IPS DF 4.7 (cell line): ENCODE data around the gene FETUB.
"Not testable (repeated sequence)": the region's sequence is repeated elsewhere in the genome, so short reads cannot be mapped to it uniquely, and the experiment has no call there.

Experiments
- DNase-seq: peaks from one replicate; pipeline ENCODE4 v3.0.0-alpha.2; 2013; ENCODE audit warnings: low spot score; ENCODE audit errors: extremely low read depth

FETUB gene

DNA sequence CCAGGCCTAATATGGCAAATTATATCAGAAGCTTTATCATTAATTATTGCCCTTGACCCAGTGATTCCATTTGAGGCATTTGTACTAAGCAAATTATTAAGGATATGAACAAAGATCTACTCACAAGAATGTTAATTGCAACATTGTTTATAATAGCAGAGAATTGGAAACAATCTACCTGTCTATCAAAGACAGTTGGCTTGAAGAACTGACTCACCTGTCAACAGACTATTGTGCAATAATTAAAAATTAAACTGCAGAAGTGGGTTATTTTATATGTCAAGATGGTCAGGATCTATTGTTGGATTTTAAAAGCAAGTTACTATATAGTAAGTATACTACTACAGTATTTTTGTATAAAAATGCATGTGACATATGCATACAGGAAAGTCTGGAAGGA is 6.7 kb upstream of the FETUB start:
- DNase-seq = no peak

GRCh38 chr3:186634207-186634606 is 6.0 kb upstream of the FETUB start:
- not testable (repeated sequence) for DNase-seq

- no peak for DNase-seq
Measured at GRCh38 chr3:186635532-186635931, 4.7 kb upstream of the FETUB start.

DNA sequence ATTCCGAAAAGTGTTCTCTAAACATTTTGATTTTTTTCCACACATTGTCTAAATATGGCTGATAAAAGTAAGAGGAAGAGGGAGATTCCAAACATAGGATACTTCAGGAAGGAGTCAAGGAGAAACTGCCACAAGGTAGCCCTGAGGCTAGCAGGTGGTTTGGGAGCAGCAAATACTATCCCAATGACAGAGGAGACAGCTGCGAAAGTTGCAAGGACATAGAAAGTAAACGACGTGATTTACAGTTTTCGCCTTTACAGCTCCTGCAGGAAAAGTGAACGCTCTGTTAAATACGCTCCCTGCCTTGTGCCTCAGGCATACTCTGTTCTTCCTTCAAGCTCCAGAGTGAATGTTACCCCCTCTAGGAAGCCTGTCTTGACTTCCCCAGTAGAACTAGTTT is 3.7 kb upstream of the FETUB start:
- no peak for DNase-seq

- no peak for DNase-seq
Measured at GRCh38 chr3:186637686-186638085, 2.5 kb upstream of the FETUB start.

DNA sequence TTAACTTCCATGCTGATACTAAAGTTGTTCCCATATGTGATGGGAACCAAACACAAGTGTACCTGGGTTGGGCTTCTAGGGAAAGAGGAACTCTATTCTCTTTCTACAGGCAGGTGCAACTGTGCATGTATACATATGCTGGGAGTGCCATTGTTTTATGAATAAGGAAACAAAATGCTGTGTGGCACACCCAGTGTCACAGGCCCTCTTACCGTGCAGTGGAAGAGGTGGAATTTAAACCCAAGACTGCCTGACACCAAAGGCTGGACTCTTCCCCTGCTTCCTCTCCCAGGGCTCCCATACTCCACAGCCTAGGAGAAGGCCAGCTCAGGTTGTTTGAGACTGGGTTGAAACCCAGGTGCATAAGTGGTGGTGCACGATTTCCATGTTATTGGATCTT is 1.9 kb upstream of the FETUB start:
- DNase-seq = no peak

GRCh38 chr3:186640473-186640818 is 247 bp downstream of the FETUB start:
- DNase-seq = no peak

DNA sequence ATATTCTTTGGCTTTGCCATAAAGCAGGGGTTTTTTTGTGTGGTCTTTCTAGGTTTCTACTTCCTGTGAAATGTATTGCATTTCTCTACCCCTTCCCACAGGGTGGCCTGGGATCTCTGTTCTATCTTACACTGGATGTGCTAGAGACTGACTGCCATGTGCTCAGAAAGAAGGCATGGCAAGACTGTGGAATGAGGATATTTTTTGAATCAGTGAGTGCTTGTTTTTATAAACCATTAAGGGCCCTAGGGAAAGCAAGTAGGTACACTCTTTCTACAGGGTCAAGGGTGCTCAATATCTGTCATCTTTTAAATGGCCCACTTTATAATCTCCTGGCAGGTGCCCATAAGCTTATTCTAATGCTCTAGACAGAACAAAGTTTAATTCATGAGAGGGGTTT is 730 bp downstream of the FETUB start:
- DNase-seq = no peak

DNA sequence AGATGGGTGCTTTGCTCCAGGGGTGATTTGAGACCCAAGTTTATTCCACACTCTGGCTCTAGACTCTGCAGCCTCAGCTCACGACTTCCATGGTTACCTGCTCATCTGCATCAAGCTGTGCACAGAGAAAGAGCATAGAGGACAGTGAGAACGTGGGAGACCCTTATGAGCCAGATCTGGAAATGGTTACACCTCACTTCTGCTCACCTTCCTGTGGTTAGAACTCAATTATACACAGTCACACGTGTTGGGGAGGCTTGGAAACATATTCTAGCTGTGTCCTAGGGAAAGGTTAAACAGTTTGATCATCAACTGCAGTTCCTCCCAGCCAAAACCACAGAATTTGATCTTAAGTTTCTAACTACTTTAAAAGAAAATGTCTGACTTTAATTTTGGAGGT is 1.8 kb downstream of the FETUB start:
- DNase-seq = no peak

DNA sequence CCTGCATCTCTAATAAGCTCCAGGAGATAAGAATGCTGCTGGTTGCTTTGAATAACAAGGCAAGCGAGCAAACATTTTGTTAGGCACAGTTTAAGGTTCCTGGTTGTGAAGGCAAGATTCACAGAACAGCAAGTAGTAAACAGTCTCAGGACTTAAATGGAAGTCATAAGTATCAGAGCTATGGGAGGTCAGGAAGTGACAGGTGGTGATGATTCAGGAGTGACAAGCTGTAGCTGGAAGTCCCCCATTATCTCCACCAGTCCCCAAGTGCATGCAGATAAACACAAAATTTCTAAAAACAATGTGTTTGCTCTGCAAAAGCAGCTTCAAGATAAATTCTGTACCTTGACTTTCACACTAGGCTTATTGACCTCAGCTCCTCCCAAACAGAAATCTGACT is 3.3 kb downstream of the FETUB start:
- DNase-seq = no peak

DNA sequence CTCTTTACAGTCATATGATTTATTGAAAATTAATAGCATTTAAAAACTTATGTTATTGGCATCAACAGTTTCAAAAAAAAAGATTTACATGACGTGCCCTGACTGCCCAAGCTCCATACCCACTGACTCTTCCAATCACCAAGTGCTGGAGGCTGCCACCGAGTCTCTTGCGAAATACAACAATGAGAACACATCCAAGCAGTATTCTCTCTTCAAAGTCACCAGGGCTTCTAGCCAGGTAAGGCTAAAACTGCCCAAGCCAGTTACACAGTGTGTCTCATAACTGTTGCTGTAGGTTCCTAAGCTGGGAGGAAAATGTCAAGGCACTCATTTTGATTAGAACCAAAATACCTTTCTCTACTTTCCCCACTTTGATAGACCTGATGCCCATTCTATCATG is 4.5 kb downstream of the FETUB start:
- no peak for DNase-seq

DNA sequence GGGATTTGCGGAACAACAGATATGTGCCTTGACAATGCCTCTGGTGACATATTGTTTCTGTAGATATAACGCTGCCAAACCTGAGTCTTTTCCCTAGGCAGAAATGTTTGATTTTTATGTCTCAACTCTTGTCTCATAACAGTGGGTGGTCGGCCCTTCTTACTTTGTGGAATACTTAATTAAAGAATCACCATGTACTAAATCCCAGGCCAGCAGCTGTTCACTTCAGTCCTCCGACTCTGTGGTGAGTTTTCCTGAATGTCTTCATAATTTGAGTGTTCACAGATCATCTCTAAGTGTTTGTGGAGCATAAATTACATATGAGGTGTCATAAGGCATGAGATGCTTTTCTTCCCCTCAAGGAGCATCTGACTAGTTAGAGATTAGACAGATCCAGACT is 5.9 kb downstream of the FETUB start:
- DNase-seq = no peak

DNA sequence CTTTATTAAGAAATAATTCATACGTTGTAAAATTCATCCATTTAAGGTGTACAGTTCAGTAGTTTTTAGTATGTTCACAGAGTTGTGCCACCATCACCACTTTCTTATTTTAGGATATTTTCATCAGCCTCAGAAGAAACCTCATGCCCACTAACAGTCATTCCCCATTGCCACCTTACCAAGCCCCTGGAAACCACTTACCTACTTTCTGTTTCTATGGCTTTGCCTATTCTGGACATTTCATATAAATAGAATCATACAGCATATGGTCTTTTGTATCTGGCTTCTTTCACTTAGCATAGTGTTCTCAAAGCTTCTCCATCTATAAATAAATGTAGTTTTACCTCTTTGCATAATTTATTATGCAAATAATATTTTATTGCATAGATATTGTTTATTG is 6.6 kb downstream of the FETUB start:
- no peak for DNase-seq

DNA sequence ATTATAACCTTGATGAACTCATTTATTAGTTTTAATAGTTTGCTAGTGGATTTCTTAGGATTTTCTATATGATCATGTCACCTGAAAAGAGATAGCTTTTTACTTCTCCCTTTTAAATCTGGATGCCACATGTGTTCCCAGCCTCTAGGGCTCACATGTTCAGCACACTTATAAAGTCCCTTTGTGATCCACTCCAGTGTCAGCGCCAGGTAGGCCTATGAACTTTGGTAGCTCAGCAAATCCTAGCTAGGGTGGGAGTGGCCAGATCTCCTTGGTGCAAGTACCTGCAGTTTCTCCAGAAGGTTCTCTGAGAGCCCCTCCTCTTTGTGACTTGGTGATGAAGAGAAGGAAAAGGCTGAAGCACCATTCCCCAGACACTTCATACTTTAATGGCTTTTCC is 8.7 kb downstream of the FETUB start:
- no peak for DNase-seq

DNA sequence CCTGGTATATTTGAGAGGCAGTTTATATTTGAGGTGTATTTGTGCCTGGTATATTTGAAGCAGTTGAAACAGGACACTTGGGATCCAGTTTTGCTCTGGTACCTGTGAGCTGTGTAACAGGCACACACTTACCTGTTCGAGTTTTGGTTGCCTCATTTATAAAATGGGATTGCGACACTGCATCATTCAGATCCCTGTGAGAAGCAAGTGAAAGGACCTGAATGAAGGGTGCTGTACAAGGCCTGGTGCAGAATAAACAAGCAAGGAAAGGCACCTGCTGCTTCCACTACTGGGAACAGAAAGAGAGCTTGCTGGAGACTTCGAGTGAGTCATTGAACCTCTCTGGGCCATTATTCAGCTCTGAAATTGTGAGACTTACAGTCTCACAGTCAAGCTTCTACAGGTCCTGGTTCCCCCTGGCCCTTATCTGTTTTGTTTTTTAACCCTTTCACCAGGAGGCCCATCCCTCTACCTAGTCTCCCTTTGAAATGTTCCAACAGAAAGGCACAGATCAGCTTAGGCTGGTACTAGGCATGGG is 11.5 kb downstream of the FETUB start:
- DNase-seq = no peak

DNA sequence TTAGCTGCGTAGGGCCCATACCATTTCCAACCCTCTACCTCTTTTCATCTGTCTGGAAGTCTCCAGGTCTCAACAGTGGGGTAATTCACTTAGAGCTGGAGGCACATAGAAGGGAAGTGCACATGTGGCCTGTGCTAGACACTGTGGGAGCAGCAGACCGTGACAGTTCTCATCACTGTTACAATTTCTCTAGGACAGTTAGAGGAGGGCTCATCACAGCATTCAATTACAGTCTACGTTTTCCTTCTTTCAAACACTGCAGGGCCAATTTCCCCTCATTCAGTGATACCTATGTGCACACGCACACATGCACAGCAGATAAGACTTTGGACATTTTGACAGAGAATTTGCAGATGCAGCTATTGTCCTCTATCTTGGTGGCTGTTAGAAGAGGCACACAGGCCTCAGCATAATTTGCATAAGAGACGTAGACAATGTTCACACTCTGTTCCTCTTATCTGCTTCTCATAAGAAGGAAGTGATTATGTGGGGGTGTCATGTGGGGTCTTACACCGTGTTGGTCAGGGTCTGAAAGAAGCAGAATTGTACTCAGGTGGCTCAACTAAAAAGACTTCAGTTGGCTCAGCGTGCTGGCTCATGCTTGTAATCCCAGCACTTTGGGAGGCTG is 13.0 kb downstream of the FETUB start:
- no peak for DNase-seq

DNA sequence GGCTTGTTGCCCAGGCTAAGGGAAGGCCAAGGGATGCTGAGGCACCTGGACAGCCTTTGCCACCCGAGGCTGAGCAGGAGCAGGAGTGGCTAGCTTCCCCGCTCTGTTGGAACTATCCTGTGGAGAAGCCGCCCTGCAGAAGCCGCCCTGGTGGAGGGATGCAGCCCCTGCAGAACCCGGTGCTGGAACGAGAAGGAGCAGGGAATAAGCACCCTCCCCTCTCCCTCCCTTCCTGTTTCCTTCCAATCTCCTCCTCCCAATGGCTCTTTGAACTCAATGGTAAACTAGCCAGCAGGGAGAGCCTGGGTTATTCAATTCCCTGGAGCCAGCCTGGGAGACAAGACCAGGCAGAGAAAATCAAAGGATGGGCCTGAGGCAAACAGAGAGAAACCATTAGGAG is 13.8 kb downstream of the FETUB start:
- peak; percentile 58 for DNase-seq

DNA sequence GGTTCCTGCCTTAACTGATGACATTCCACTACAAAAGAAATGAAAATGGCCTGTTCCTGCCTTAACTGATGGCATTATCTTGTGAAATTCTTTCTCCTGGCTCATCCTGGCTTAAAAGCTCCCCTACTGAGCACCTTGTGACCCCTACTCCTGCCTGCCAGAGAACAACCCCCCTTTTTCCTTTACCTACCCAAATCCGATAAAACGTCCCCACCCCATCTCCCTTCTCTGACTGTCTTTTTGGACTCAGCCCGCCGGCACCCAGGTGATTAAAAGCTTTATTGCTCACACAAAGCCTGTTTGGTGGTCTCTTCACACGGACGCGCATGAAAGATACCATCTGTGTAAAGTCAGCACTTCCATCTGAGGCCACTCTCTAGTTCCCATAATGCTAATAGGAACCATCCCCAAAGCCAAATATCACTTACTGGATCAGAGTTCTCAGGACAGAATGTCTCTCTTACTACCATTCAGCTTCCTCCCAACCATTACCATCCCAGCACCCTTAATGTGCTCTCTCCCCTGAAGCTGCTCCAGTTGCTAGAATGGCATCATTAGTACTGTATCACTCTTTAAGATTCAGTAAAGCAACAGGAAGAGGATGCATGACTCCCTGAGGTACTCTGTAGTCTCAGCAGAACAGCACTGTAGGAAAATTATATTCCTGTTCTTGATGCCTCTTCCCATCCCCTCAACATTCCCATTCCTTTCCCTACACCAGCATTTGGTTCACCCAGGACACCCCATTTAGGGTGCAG is 23.3 kb downstream of the FETUB start:
- no peak for DNase-seq

- DNase-seq = no peak
Measured at GRCh38 chr3:186664119-186664495, 23.9 kb downstream of the FETUB start.

- no peak for DNase-seq
Measured at GRCh38 chr3:186664506-186664905, 24.3 kb downstream of the FETUB start.

GRCh38 chr3:186665625-186666188 is 25.5 kb downstream of the FETUB start, which contains the start of gene HRG:
TSS of gene HRG (plus strand) at chr3:186666014. CDS start at chr3:186666032, 18 bp downstream.
- no peak for DNase-seq

DNA sequence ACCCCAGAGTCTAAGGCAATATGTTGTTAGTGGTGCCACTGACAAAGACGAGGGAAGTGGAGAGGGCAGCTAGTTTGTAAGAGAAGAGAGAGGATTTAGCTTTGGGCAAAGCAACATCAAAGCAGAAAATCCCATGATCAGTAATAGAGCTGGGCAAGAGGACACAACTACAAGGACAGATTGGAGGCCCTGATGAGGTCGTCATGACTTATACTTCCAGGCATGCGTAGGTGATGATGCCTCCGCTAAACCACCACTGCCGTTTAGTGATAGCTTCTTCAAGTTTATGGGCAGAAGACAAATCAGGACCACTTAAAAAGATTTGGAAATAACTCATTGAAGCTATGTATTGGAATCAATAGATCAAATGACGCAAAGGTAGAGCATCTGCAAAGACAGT is 28.2 kb downstream of the FETUB start:
- no peak for DNase-seq
